Hematopoietic multipotent progenitor cell treated with erythropoietin and hydrocortisone succinate and interleukin-3 and kit ligand, for 4 days (in vitro differentiated cells): ENCODE measurements around the gene COL26A1.
A peak's percentile ranks its signal among the peaks of the same experiment; 100 is the strongest.
"Not testable (repeated sequence)": the region's sequence is repeated elsewhere in the genome, so short reads cannot be mapped to it uniquely, and the experiment has no call there.

Experiments used
- DNase-seq: peaks from one replicate; pipeline ENCODE4 v3.0.0-alpha.2; 2015

Gene COL26A1

GRCh38 chr7:101453617-101454016, 90.9 kb downstream of the COL26A1 start:
- DNase-seq, result no peak

GRCh38 chr7:101457001-101457750, 94.5 kb downstream of the COL26A1 start:
- DNase-seq, result no peak

DNA sequence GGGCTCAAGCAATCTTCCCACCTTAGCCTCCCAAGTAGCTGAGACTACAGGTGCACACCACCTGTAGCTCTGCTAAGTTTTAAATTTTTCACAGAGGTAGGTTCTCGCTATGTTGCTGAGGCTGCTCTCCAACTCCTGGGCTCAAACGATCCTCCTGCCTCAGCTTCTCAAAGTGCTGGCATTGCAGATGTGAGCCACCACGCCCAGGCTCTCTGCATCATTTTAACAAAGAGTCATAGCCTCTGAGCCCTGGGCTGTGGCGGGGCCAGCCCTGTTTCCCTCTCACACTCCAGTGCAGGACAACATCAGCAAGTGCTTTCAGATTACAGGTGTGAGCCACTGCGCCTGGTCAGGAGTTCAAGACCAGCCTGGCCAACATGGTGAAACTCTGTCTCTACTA, 102.5 kb downstream of the COL26A1 start:
- no peak for DNase-seq

DNA sequence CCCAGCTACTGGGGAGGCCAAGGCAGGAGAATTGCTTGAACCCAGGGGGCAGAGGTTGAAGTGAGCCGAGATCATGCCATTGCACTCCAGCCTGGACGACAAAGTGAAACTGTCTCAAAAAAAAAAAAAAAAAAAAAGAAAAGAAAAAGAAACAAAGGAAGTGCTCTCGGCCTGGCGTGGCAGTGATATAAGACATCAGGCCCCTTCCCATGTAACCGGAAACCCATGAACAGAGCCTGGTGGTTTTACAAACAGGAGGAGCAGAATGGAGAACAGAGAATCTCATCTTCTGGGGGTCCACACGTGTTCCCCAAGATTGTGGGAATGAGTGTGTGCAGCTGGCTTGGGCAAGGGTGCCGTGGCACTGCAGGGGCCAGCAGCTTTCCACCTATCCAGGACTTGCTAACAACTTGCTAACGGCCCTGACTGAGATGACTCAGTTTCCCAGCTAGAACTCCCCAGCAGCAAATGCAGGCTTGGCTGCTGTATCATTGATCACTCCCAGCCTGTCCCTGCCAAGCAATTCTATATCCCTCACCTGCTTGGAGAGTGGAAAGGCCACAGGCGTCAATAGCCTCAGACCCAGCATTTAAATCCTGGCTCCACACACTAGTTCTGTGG, 103.0 kb downstream of the COL26A1 start:
- peak; percentile 86 for DNase-seq

DNA sequence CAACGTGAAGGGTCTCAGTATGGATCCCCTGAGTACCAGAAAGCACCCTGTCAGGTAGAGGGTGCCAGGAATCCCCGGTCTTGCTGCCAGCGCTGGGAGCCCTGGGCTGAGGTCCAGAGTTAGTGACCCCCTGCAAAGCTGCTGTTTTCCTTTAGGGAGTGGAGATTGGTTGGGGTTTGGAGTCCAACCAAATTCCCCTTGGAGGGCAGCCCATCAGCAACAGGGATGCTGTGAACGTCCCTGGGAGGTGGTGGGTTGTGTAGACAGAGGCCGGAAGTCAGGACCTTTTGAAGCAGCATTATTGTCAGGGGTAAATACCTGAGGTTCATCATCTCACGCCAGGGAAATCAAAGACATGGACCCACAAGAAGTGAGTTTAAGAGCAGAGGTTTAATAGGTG, 104.2 kb downstream of the COL26A1 start:
- DNase-seq, result no peak

DNA sequence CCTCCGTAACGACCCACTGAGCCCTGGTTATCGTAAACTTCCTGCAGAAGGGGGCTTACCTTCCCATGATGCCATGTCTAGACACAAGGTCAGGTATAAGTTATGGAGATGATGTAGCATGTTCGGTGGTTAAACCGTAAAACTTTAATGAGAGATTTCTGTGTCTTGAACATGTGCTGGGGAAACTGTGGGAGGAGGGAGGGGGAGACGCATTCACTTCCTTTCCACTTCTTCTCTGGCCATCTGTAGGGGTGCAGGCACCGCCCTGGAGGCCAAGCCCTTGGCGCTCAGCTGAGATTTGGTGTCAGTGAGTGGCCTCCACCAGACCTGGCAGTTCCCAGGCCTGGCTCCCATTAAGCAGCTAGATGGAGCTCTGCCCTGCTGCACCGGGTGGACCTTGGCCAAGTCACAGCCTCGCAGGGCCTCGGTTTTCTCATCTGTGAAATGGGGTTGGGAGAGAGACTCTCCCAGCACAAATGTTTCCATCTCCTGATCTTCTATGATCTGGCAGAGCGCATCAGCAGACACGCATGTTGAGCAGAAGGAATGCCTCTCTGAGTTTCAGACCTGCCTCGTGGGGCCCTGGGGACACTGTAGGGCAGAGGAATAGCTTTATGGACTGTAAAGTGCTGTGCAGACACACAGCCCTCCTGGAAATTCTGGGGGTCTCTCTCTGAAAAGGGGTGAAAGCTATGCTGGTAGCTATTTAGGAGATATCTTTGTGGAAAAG, 106.0 kb downstream of the COL26A1 start:
- DNase-seq, result peak; percentile 35

- no peak for DNase-seq
Measured at GRCh38 chr7:101470668-101471487, 108.2 kb downstream of the COL26A1 start.

DNA sequence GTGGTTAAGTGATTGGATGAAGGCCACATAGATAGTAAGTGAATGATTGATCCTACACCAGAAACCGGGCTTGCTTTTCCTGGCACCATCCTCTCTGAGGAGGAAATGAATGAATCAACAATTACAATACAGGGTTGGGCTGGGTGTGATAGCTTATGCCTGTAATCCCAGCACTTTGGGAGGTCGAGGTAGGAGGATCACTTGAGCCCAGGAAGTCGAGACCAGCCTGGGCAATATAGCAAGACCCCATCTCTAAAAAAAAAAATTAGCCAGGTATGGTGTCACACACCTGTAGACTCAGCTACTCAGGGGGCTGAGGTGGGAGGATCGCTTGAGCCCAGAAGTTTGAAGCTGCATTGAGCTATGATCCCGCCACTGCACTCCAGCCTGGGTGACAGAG, 111.5 kb downstream of the COL26A1 start:
- no peak for DNase-seq

DNA sequence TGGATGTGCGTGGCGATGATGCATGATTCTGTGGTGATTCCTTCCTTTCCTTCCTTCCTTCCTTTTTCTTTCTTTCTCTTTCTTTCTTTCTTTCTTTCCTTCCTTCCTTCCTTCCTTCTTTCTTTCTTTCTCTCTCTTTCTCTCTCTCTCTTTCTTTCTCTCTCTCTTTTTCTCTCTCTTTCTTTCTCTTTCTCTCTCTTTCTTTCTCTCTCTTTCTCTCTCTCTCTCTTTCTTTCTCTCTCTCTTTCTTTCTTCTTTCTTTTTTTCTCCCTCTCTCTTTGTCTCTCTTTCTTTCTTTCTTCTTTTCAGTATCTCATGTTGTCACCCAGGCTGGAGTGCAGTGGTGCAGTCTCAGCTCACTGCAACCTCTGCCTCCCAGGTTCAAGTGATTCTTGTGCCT, 113.0 kb downstream of the COL26A1 start:
- not testable (repeated sequence) for DNase-seq

GRCh38 chr7:101479217-101479616, 116.5 kb downstream of the COL26A1 start:
- no peak for DNase-seq

GRCh38 chr7:101486056-101486432, 123.4 kb downstream of the COL26A1 start:
- DNase-seq, result not testable (repeated sequence)

DNA sequence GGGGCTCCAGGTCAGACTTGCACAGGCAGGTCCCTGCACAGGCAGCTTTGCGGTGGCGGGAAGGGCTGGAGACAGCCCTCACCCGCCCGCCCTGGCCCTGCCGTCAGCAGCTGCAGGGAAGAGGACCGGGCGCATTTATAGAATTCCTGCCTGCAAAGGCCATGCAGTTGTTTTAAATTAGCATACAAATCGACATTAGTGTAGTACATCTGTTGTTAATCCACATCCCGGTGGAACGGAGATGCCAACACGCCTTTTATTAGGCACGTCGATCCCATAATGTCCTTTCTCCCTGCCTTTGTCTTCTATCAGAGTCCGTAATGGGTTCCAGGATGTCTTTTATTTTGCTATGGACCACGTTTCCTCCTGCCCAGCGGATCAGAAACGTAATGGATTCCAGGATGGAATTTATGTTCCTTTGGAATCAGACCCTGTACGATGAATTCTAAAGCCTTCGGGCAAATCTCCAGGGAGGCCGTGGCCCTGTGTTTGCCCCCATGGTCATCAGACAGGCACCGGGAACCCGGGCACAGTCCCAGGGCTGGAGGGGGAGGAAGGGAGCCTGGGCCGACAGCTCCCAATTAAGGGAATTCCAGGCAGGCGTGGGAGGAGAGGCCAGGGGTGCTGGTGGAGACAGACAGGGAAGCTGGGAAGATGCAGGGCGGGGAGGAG, 123.9 kb downstream of the COL26A1 start:
- no peak for DNase-seq

DNA sequence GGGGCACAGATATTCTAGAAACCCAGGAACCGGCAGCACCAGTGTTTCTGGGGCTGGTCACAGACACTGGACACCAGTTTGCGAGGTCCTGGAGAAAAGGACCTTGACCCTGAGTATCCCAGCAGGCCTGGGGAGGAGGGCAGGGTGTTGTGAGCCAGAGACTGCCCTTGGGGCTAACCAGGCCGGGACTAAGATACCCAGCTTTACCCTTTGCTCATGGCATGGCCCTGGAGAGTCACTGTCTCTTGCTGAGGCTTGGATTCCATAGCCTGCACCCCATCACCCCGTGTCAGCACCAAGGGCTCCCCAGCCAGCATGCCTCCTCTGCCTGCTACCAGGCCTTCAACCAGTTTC, 124.4 kb downstream of the COL26A1 start:
- no peak for DNase-seq

DNA sequence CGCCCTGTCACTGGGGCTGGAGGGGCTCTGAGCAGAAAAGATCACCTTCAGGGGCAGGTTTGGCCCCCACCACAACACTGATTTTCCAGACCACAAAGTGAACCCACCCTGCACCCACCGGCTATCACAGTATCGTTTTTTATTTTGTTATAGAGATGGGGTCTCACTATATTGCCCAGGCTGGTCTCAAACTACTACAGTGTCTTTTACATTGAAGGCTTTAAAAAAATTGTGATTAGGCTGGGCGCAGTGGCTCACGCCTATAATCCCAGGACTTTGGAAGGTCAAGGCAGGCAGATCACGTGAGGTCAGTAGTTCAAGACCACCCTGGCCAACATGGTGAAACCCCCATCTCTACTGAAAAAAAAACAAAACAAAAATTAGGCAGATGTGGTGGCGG, 125.1 kb downstream of the COL26A1 start:
- no peak for DNase-seq

GRCh38 chr7:101488826-101489572, 126.3 kb downstream of the COL26A1 start:
- no peak for DNase-seq

DNA sequence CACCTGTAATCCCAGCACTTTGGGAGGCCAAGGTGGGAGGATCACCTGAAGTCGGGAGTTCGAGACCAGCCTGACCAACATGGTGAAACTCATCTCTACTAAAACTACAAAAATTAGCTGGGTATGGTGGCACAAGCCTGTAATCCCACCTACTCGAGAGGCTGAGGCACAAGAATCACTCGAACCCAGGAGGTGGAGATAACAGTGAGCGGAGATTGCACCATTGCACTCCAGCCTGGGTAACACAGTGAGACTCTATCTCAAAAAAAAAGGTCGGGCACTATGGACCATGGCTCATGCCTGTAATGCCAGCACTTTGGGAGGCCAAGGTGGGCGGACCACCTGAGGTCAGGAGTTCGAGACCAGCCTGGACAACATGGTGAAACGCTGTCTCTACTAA, 127.8 kb downstream of the COL26A1 start:
- DNase-seq, result not testable (repeated sequence)

- not testable (repeated sequence) for DNase-seq
Measured at GRCh38 chr7:101491442-101491841, 128.8 kb downstream of the COL26A1 start.

- no peak for DNase-seq
Measured at GRCh38 chr7:101494602-101495329, 132.1 kb downstream of the COL26A1 start.

- DNase-seq, result no peak
Measured at GRCh38 chr7:101496017-101496416, 133.3 kb downstream of the COL26A1 start.

DNA sequence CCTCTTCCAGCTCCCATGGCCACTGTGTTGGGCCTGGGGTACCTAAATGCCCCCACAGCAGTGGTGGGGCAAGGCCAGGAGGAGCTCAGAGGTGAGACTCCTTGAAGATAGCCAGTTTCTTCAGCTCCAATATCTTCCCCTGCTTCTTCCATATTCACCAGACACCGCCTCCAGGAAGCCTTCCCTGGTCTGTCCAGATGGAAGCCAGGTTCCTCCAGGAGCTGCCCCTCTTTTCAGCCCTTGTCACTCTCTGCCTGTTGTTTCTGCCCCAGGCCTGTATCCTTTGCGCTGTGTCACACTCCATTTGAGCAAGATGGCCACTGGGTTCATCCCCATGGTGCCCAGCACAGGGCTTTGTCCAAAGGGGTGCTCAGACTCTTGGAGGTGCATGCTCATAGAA, 138.7 kb downstream of the COL26A1 start:
- DNase-seq, result no peak

- no peak for DNase-seq
Measured at GRCh38 chr7:101502466-101503098, 139.9 kb downstream of the COL26A1 start.
